ENCODE measurements around the gene PCNX1.
A peak's percentile ranks its signal among the peaks of the same experiment; 100 is the strongest.
"Not testable (repeated sequence)": the region's sequence is repeated elsewhere in the genome, so short reads cannot be mapped to it uniquely, and the experiment has no call there.

PCNX1 gene

DNA sequence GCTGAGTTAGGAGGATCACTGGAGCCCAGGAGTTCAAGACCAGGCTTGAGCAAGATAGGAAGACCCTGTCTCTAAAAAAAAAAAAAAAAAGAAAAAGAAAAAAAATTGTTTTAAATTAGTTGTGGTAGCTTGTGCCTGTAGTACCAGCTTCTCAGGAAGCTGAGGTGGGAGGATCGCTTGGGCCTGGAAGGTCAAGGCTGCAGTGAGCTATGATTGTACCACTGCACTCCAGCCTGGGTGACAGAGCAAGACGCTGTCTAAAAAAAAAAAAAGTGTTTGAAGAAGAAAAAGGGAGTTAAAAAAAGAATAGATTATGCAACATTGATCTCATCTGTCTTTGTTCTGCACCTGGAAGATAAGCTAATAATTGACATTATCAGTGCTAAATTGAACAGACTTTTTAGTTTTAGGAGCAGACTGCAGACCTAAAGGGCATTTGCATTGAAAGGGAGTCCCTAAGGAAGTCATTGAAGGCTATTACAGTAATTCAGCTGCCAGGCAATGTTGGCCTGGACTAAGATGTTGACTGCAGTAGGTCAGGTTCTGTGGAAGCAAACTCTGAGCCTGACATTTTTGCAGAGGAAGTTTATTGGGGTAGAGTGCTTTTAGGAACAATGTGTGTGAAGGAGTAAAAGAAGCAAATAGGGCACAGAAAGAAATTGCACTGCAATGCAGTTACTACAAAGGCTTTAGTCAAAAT lies 215.8 kb downstream of the PCNX1 start:
- DNase-seq (ENCODE audit: low read depth in 2 of 2): no peak

DNA sequence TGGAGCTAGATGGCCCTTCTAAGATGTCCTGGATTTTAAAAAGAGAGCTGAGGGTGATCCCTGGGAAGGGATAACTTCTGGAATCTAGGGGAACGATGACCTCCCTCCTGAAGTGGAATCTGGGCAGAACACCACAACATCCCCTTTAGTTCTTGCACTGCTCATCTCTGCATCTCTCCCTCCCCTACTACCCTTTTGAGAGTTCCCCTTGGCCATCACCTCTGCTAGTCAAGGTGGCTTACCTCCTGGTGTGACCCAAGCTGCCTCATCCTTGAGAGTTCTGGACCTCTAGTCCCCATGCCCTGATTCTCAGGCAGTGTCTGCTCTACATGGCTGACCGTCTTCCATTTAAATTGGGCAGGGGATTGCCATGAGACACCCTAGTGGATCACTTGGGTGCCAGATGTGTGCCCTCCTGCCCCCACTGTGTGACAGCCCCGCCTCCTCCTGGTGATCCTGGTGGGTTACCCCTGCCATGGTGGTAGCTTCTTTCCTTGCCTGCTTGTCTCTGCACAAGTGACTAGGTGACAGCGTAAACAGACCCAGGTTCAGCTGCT lies 216.4 kb downstream of the PCNX1 start:
- no peak for DNase-seq (ENCODE audit: low read depth in 2 of 2)

DNA sequence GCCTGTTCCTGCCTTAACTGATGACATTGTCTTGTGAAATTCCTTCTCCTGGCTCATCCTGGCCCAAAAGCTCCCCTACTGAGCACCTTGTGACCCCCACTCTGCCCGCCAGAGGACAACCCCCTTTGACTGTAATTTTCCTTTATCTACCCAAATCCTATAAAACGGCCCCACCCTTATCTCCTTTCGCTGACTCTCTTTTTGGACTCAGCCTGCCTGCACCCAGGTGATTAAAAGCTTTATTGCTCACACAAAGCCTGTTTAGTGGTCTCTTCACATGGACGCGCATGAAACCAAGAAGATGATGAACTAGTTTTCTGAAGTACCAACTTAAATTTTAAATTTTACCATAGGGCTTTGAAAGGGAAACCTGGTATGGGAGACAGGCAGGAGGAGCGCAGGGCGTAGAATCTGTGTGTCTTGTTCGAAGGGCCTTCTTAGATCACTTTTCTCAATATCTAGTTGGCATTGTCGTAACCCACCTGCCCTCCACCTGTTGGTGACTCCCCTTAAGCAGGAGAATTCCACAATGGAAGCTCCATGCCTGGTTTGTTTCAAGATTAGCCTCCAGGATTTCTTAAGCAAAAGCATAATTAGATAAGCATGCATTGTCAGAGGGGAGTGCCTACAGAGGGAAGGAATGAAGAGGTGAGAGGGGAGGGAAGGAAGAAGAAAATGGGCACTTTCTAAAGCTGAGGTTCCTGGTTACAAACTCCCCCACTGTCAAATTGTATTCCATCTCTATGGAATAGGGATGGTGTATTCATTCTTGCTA lies 222.6 kb downstream of the PCNX1 start:
- not testable (repeated sequence) for DNase-seq (ENCODE audit: low read depth in 2 of 2)

DNA sequence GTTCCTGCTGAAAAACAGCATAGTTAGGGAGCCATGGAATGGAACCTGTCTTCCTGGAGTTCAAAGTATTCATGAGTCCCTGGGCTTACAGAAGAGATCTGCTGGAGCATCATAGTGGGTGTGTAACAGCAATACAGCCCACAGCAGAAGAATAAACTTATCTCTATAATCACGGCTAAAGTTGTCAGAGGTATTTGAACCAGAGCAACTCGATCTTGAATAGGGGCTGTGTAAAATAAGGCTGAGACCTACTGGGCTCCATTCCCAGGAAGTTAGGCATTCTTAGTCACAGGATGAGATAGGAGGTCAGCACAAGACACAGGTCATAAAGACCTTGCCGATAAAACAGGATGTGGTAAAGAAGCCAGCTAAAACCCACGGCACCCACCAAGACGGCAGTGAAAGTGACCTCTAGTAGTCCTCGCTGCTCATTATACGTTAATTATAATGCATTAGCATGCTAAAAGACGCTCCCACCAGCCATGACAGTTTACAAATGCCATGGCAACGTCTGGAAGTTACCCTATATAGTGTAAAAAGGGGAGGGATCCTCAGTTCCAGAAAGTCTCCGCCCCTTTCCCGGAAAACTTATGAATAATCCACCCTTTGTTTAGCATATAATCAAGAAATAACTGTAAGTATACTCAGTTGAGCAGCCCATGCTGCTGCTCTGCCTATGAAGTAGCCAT lies 223.4 kb downstream of the PCNX1 start:
- DNase-seq (ENCODE audit: low read depth in 2 of 2): no peak

DNA sequence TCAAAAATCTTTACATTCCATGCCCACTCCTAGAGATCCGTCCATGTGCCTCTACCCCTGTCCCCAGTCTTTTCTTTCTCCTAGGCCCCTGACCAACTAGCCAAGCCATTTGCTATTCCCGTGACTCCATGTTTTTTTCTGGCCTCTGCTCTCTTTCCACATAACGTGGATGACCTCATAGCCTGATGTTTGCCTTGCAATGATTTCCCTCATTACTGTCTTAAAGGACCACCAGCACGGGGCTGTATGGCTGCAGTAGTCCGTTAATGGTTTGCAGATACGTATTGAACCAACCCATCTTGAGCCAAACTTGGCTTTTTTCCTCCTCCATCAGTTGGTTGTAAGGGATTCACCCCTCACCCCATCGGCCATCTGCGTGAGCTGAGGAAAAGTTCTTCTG lies 226.0 kb downstream of the PCNX1 start:
- DNase-seq (ENCODE audit: low read depth in 2 of 2): no peak

DNA sequence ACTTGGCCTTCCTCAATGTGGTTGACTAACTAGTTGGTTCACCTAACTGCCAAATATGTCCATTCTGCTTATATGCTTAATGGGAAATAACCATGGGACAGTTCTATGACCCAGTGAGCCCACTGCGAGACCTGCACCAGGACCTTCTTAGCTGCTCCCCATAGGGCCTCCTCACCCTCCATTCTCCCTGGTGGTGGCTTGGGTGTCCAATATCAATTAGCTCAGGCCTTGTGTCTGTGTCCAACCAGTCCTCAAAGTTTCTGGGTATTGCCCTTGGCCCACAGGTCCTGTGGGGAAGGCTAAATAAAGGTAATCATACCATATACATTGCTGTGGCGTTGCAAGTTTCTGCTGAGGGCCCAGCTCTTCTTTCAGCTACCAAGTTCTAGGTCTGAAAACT lies 228.2 kb downstream of the PCNX1 start:
- DNase-seq (ENCODE audit: low read depth in 2 of 2): no peak

DNA sequence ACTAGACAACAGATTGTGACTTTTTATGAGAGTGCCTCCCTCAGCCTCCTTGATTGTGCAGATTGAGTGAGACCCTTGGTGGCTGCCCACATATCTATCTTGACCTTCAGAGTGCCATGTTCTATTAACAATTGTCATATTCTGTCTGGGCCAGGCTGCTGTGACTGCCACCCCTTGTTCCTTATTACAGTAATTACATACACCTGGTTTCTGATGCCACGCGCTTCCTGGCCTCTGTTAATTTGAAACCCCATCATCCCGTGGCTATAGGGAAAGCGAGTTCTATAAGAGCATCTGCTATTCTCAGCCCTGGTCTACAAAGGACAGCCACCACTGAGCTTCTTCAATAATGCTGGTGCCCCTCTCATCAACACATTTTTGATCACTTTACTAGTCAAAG lies 228.7 kb downstream of the PCNX1 start:
- no peak for DNase-seq (ENCODE audit: low read depth in 2 of 2)

DNA sequence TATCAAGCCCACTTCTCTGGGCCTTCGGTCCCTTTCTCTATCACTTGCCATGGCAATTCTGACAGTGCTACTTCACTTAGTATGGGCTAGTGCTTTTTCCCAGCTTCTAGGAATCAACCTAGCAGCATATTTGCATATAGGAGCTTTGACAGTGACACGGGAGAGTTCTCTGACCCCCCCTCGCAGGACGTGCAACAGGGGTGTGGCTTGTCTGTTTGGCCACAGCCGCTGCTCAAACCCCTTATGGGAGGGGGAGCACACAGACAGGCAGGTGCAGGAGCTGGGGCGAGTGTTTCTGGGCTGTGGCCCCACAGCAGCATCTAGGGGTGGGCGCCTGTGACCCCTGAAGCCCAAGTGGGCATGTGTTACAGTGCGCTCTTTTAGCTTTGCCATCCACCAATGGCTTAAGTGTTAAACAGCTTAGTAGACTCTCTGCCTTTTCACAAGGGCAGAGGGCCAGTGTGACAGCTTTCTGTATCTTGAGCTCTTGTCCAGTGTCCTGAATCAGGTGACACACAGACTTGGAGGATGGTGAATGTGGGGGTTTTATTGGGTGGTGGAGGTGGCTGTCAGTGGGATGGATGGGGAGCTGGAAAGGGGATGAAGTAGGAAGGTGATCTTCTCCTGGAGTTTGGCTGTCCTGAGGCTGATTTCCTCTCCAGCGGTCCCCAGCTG lies 229.3 kb downstream of the PCNX1 start:
- no peak for DNase-seq (ENCODE audit: low read depth in 2 of 2)

DNA sequence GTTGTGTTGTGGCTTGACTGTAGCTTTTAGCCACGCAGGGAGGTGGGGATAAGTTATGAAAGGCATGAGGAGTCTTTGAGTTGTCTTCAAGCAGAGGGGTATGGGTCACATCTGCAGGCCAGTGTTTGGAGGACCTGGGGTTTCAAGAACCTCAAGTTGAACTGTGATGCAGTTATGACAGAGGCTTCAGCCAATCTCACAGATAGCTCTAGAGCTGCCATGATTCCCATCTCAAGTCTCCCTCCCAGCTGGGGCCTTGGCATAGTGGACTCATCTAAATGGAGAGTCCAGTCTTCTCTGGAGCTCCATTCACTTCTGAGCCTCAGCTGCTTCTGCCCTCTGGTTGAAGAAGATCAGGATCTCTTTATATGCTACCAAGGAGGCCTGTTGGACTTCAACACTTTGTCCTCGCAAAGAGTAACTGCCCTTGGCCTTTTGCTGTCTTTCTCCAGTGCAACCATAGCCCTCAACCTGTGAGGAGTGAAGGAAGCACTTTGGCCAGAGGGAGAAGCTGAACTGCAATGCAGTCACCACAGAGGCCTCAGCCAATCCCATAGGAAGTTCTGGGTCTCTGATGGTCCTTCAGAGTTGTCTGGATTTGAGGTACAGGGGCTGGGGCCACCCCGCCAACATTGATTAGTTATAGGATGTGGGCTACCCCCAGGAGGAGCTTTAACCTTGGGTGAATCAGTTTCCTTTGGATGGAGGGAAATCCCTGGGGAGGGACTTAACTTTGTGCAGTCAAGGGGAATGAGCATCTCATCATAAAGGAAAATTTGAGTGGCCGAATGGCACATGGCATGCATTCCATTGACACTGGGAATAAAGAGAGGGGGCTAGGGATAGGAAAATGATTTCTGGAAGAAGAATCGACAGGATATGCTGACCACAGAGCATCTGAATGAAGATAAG lies 230.5 kb downstream of the PCNX1 start:
- no peak for DNase-seq (ENCODE audit: low read depth in 2 of 2)

DNA sequence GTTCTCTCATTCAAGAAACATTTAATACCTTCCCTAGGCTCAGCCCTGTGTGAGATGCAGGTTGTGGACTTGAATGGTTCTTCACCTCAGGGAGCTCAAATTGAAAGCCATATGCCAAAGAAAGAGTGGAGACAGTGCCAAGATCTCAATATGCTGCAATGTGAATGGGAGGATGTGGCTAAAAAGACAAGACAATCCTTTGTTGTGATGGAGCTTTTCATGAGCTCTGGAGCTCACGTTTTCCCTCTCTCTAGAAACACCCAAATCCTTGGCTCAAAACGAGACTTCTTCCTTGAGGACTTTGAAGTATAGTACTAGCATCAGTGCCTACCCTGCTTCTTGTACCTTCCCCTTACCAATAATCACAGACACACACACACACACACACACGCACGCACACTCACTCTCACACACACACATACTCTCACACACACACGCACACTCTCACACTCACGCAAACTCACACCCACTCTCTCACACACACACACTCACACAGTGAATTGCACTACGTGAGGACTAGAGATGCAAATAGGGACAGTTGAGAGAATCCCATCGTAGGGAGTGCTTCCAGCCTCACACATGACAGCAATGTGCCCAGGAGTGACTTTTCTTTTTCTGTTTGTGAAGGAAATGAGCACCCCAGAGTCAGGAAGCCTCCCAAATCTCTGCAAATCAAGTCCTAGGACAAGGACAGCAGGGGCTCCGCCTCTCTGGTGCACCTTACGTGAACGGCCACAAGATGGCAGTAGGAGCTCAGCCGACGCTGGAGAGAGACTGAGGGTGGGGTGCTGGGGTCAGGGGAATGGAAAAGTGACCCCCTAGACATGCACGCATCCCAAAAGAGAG lies 231.4 kb downstream of the PCNX1 start:
- DNase-seq (ENCODE audit: low read depth in 2 of 2): no peak

DNA sequence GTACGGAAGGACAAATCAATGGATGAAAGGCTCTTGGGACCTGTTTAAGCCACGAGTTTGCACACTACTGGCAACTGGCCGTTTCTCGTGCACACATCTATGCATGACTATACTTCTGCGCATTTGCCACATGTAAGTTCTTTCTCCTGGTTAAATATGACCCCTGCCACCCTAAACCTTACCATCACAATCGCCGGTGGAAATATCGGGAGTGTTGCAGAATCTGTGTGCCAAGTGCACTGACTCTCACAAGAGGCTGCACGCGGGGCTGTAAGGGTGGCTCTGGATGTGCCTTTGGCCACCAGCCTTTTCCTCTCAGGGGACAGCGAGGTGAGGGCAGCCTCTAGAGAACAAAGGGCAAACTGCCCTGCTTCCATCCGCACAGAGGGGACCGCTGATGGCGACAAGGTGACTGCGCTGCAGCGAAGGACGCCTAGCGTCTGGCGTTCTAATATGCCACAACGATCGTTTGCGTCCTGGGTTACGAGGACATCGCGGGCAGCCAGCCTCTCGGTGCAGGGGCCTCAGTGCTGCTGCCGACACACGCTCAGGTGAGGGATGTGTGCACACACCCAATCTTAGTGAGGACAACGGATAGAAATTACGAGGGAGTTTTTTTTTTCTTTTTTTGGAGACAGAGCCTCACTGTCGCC lies 232.2 kb downstream of the PCNX1 start:
- DNase-seq (ENCODE audit: low read depth in 2 of 2): no peak

DNA sequence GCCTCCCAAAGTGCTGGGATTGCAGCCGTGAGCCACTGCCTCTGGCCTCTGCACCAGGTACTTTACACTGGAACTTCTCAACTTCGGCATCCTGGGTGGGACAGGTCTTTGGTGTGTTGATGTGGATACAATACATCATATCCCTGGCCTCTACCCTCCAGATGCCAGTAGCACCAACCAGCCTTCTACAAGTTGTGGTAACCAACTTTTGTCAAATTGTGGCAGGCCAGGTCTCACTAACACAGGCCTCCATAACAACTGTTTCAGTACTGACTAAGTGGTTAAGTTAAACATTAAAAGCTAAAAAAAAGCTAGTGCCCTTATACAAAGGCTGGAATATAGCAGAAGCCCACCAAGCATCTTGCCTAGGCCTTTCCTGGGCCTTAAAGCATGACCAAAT lies 232.9 kb downstream of the PCNX1 start:
- DNase-seq (ENCODE audit: low read depth in 2 of 2): no peak

DNA sequence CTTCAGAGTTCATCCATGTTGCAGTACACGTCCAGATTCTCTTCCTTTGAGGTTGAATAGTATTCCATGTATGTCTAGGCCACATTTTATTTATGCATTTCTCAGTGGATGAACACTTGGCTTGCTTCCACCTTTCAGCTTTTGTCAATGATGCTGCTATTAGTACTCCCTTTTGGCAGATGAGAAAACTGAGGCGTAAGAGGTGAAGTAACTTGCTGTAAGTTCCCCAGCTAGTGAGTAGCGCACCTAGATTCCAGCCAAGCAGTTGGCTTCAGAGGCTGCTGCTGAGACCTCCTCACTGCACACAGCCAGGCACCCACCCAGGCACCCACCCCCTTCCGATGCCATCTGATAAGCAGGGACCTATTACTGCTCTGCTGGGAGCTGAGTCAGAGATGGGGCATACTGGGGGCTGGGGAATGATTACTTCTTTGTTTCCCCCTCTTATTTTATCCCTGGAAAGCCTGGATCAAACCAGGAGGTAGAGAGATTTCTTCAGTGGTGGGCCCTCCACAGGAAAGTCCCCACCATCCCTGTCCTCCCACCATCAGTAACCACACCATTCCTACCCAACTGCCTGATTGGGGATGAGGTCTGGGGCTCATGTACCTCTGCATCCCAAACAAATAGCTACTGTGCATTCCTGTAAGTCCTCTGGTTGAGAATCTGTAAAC lies 234.6 kb downstream of the PCNX1 start:
- DNase-seq (ENCODE audit: low read depth in 2 of 2): peak in 1 of 2 experiments; percentile 28

DNA sequence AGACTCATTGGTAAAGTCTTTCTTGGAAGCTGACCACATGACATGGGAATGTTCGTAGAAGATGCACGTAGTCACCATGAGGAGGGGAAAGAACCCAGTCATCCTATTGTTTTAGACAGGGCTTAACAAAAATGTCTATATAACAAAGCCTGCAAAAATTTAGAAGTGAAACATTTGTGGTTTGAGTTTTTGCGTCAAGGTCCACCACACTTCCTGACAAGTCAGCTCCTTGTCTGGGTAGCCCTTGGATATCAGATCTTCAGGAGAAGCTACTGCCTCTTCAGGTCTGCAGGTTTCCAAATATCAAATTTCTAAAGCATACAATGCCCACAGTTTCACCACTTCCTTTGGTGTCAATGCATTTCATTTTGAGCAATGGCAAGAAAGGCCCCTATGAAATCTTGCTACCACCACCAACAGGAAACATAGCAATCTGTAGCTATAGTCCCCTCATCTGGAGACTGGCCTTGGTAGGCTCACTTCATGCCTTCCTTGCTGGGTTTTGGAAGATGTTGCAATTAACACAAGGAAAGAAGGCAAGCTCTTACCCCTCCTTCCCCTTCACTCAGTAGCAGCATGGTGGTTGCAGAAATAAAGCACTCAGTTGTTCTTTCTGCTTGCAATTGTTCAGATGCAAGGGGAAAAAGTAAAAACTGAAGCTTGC lies 235.2 kb downstream of the PCNX1 start:
- peak; percentile 92 for DNase-seq (ENCODE audit: low read depth in 2 of 2)

DNA sequence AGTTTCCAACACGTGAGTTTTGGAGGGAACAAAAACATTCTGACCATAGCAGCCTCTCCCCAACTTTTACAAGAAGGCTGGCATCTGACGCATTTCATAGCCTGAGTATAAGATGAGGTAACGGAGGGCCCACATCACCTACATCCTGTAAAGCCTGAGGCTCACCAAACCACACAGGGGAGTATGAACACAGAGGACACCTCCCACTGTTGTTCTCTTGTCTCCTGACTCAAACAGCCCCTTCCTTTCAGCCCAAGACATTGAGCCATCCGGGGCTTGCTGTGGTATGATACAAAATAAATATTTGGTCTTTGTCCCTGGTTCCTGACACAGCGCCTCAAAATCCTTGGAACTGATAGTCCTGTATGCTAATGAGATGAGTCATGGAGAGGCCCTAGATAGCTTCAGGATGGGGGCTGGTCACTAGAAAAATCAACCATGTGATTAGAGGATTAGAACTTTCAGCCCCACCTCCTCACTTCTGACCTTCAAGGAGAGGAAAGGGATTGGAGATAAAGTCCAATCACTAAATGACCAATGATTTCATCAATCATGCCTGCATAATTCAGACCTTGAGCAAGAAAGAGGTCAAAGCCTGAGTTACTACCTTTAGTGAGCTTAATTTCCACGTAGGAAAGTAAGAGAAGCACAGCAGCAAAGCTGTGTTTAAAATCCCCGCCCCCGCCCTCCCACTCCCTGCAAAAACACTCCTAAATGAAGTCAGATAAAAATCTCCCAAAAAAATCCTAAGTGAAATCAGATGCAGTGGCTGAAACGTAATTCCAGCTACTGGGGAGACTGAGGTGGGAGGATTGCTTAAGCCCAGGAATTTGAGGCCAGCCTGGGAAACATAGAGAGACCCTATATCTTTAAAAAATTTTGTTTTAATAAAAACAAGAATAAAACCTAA lies 236.4 kb downstream of the PCNX1 start:
- DNase-seq (ENCODE audit: low read depth in 2 of 2): peak; percentile 35 to 53

DNA sequence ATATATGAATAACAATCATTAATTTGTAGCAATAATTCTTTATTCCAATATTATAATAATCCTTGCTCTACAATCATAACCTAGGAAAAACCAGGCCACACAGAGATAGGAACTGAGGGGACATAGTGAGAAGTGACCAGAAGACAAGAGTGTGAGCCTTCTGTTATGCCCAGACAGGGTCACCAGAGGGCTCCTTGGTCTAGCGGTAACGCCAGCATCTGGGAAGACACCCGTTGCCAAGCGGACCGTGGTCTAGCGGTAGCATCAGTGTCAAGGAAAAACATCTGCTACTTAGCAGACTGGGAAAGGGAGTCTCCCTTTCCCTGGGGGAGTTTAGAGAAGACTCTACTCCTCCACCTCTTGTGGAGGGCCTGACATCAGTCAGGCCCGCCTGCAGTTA lies 240.1 kb downstream of the PCNX1 start:
- not testable (repeated sequence) for DNase-seq (ENCODE audit: low read depth in 2 of 2)

DNA sequence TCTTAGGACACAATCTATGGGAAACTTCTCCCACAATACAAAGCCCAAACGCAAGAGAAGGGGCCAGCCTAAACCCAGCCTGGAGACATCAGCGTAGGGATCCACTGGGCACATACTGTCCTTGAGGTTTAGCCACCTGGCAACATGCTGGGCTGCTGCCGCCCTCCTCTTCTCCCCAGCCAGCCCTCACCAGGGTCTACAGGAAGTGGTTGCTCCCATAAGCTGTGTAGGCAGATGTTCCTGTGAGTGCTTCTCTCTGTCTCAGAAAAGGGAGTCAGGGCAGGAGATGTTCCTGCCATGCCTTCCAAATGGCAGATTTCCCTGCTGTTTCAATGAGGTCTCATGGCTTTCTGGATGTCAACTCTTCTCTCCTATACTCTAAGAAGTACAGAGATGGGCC lies 241.4 kb downstream of the PCNX1 start:
- DNase-seq (ENCODE audit: low read depth in 2 of 2): no peak
